WERI-Rb-1 (cell line): ENCODE measurements around the gene EYA3.

Experiments
- DNase-seq: peaks from one replicate; pipeline ENCODE4 v3.0.0-alpha.2; 2020
- H3K27ac ChIP-seq: fragments of 250-450 bp; sonication (Bioruptor Pico); 2 replicates; pipeline ENCODE4 v1.5.1; 2020; ENCODE audit warnings: mild to moderate bottlenecking, moderate library complexity
- H3K27me3 ChIP-seq: fragments of 250-450 bp; sonication (Bioruptor Pico); 2 replicates; pipeline ENCODE4 v1.5.1; 2021; ENCODE audit warnings: mild to moderate bottlenecking, low read depth, moderate library complexity; ENCODE audit not compliant: insufficient read depth, severe bottlenecking
- H3K36me3 ChIP-seq: fragments of 250-450 bp; sonication (Bioruptor Pico); 2 replicates; pipeline ENCODE4 v1.5.1; 2020; ENCODE audit warnings: mild to moderate bottlenecking, moderate library complexity
- H3K4me3 ChIP-seq: 2 replicates; pipeline ENCODE4 v1.5.1; 2011; ENCODE audit warnings: low read depth, mild to moderate bottlenecking, control low read depth, low read length
- H3K9me3 ChIP-seq: fragments of 250-450 bp; sonication (Bioruptor Pico); 2 replicates; pipeline ENCODE4 v1.5.1; 2021; ENCODE audit warnings: mild to moderate bottlenecking, moderate library complexity; ENCODE audit not compliant: severe bottlenecking
- TF ChIP-seq, protein P1 (sequence below): IDR thresholded peaks from 2 replicates; pipeline ENCODE4 v1.5.1; 2011; ENCODE audit warnings: low read depth, mild to moderate bottlenecking, control low read depth, inconsistent platforms, low read length

Gene EYA3

GRCh38 chr1:28132171-28133167 is 44.1 kb upstream of the EYA3 start:
- TF ChIP-seq, protein P1, sequence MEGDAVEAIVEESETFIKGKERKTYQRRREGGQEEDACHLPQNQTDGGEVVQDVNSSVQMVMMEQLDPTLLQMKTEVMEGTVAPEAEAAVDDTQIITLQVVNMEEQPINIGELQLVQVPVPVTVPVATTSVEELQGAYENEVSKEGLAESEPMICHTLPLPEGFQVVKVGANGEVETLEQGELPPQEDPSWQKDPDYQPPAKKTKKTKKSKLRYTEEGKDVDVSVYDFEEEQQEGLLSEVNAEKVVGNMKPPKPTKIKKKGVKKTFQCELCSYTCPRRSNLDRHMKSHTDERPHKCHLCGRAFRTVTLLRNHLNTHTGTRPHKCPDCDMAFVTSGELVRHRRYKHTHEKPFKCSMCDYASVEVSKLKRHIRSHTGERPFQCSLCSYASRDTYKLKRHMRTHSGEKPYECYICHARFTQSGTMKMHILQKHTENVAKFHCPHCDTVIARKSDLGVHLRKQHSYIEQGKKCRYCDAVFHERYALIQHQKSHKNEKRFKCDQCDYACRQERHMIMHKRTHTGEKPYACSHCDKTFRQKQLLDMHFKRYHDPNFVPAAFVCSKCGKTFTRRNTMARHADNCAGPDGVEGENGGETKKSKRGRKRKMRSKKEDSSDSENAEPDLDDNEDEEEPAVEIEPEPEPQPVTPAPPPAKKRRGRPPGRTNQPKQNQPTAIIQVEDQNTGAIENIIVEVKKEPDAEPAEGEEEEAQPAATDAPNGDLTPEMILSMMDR: no peak
- H3K9me3 ChIP-seq: peaks cover 4% of the 10 kb centered on the region
- no peak for DNase-seq
- H3K36me3 ChIP-seq: no peaks in the 10 kb centered on the region
- H3K27ac ChIP-seq: no peak overlapping the region
- H3K4me3 ChIP-seq: no peak overlapping the region
- no peaks in the 10 kb centered on the region for H3K27me3 ChIP-seq

GRCh38 chr1:28130901-28131300 is 42.5 kb upstream of the EYA3 start:
- no peak overlapping the region for H3K27ac ChIP-seq
- no peak for DNase-seq
- no peak overlapping the region for H3K4me3 ChIP-seq
- no peaks in the 10 kb centered on the region for H3K27me3 ChIP-seq
- no peaks in the 10 kb centered on the region for H3K36me3 ChIP-seq
- peaks cover 4% of the 10 kb centered on the region for H3K9me3 ChIP-seq
- TF ChIP-seq, protein P1: no peak

DNA sequence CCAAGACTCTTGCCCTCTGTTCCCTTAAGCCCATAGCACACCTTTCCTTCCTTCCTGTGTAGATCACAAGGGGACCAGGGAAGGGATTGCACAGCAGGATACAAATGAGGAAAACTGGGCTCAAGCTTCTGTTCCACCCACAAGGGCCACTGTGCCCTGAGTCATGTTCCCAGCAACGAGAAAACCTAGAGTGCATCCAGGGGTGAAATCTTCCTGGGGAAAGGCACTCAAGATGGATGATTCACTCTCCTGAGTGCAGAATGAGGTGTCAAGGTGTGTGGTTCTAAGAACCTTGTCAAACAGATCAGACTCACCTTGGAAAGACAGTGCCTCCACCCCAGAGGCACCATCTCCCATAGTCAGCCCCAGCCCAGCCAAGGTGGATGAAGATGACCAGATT is 40.7 kb upstream of the EYA3 start:
- TF ChIP-seq, protein P1: no peak
- Histone ChIP-seq H3K36me3 (no peaks in the 10 kb centered on the region), H3K4me3 (no peak overlapping the region), H3K27ac (no peak overlapping the region), H3K9me3 (no peaks in the 10 kb centered on the region), H3K27me3 (no peaks in the 10 kb centered on the region)
- no peak for DNase-seq

GRCh38 chr1:28127617-28128257 is 39.3 kb upstream of the EYA3 start:
- DNase-seq: no peak
- no peaks in the 10 kb centered on the region for H3K36me3 ChIP-seq
- no peak overlapping the region for H3K4me3 ChIP-seq
- TF ChIP-seq, protein P1: no peak
- H3K27ac ChIP-seq: no peak overlapping the region
- no peaks in the 10 kb centered on the region for H3K9me3 ChIP-seq
- no peaks in the 10 kb centered on the region for H3K27me3 ChIP-seq

DNA sequence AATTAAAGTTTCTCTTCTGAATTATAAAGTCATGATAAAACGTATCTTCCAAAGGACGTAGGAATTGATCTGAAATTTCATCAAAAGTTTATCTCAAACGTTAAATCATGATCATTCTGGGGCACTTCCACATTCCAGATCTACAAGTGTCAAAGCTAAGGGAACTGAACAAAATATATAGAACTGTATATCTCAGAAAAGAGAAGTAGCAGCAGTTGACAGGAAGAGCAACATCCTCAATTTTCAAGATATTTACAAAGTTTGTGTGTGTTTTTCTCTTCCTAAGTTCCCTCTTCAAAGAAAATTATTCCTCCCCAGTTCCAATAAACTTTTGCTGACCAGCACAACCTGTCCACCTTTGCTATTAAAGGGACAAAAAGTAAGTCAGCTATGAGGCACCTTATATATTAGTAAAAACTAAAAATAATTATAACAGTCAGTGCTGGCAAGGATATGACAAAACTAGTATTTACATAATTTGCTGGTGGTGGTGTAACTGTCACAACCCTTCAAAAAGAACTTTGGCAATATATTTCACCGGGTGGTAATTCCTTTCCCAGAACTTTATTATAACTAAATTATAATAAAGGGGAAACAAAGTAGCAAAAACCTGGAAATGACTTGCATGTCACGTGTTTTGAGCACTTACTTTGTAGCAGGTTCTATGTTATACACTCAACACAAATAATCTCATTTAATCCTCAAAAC is 38.5 kb upstream of the EYA3 start:
- H3K4me3 ChIP-seq: no peak overlapping the region
- TF ChIP-seq, protein P1: no peak

More for the DNA sequence above, 38.5 kb upstream of the EYA3 start:
- H3K27ac ChIP-seq: no peak overlapping the region
- no peak for DNase-seq
- H3K27me3 ChIP-seq: no peaks in the 10 kb centered on the region
- no peaks in the 10 kb centered on the region for H3K36me3 ChIP-seq
- H3K9me3 ChIP-seq: no peaks in the 10 kb centered on the region
